WTC11 (cell line): ENCODE data around the gene ZKSCAN7. TPM values are rescaled to one million over a fixed set of nuclear protein-coding genes. Genes with fewer than 3 reads are reported as not detected.
A peak's percentile ranks its signal among the peaks of the same experiment; 100 is the strongest.
"Not testable (repeated sequence)": the region's sequence is repeated elsewhere in the genome, so short reads cannot be mapped to it uniquely, and the experiment has no call there.

Source experiments
- ATAC-seq: fragments of 200-7000 bp; cut with Tn5 transposase; 2 replicates; pipeline ENCODE4 v1.10.0; 2021; ENCODE audit warnings: mild to moderate bottlenecking, moderate library complexity
- CTCF ChIA-PET: fragments of 300-600 bp; sonication (Branson Sonifier 250); formaldehyde crosslinking; loops from one replicate; lab custom pipeline; 2021; ENCODE audit warnings: antibody characterized with exemption; lab: Charles Lee
- POLR2A ChIA-PET: fragments of 350-600 bp; sonication (Branson Sonifier 250); formaldehyde crosslinking; loops from one replicate; lab custom pipeline; 2021; ENCODE audit warnings: antibody characterized with exemption; lab: Charles Lee
- DNase-seq: peaks from one replicate; pipeline ENCODE4 v3.0.0; 2021; ENCODE audit warnings: low spot score
- H3K27ac Mint-ChIP-seq: 2 replicates; pipeline ENCODE4 v1.8.0; 2021; ENCODE audit warnings: mixed read lengths
- H3K27me3 Mint-ChIP-seq: 2 replicates; pipeline ENCODE4 v1.8.0; 2021; ENCODE audit warnings: low read depth, mild to moderate bottlenecking, moderate library complexity, mixed read lengths
- H3K36me3 Mint-ChIP-seq: 2 replicates; pipeline ENCODE4 v1.8.0; 2021; ENCODE audit warnings: mixed read lengths
- H3K4me1 Mint-ChIP-seq: 2 replicates; pipeline ENCODE4 v1.8.0; 2022; ENCODE audit warnings: mixed read lengths
- H3K4me3 Mint-ChIP-seq: 2 replicates; pipeline ENCODE4 v1.8.0; 2021; ENCODE audit warnings: mild to moderate bottlenecking, moderate library complexity, mixed read lengths
- H3K9me3 Mint-ChIP-seq: 2 replicates; pipeline ENCODE4 v1.8.0; 2021; ENCODE audit warnings: mixed read lengths
- CREB1 ChIP-seq: sonication (generic); formaldehyde crosslinking; IDR thresholded peaks from 2 replicates; pipeline ENCODE4 v1.8.0; 2023; ENCODE audit warnings: mild to moderate bottlenecking, missing genetic modification reagents
- ETV6 ChIP-seq: sonication (generic); formaldehyde crosslinking; IDR thresholded peaks from 2 replicates; pipeline ENCODE4 v1.8.1; 2022; ENCODE audit warnings: mild to moderate bottlenecking, missing genetic modification reagents
- GRHL2 ChIP-seq: fragments of 250-450 bp; sonication (Bioruptor Pico); IDR thresholded peaks from 2 replicates; pipeline ENCODE4 v1.8.0; 2022; ENCODE audit warnings: mild to moderate bottlenecking, moderate library complexity; ENCODE audit not compliant: insufficient replicate concordance, severe bottlenecking
- HMGA2 ChIP-seq: fragments of 250-450 bp; sonication (Bioruptor Pico); IDR thresholded peaks from 2 replicates; pipeline ENCODE4 v1.4.0; 2021; ENCODE audit warnings: mild to moderate bottlenecking, moderate library complexity
- HMGXB4 ChIP-seq: sonication (generic); formaldehyde crosslinking; IDR thresholded peaks from 2 replicates; pipeline ENCODE4 v1.8.1; 2023; ENCODE audit warnings: mild to moderate bottlenecking, moderate library complexity, missing genetic modification reagents
- JAZF1 ChIP-seq: fragments of 250-450 bp; sonication (Bioruptor Pico); IDR thresholded peaks from 2 replicates; pipeline ENCODE4 v1.9.0; 2021; ENCODE audit warnings: moderate library complexity, mild to moderate bottlenecking, inconsistent platforms
- KAT7 ChIP-seq: sonication (generic); formaldehyde crosslinking; IDR thresholded peaks from 2 replicates; pipeline ENCODE4 v1.8.1; 2023; ENCODE audit warnings: missing genetic modification reagents, mild to moderate bottlenecking, borderline replicate concordance
- MLX ChIP-seq: sonication (generic); formaldehyde crosslinking; IDR thresholded peaks from 2 replicates; pipeline ENCODE4 v1.8.1; 2023; ENCODE audit warnings: mild to moderate bottlenecking, missing genetic modification reagents, moderate library complexity
- NFYB ChIP-seq: sonication (generic); formaldehyde crosslinking; conservative IDR thresholded peaks from 2 replicates; pipeline ENCODE4 v1.8.0; 2022; ENCODE audit warnings: low read depth, missing genetic modification reagents
- NR1H2 ChIP-seq: sonication (generic); formaldehyde crosslinking; IDR thresholded peaks from 2 replicates; pipeline ENCODE4 v1.9.0; 2021; ENCODE audit warnings: mild to moderate bottlenecking, moderate library complexity, missing genetic modification reagents
- RELA ChIP-seq: sonication (generic); formaldehyde crosslinking; IDR thresholded peaks from 2 replicates; pipeline ENCODE4 v1.8.1; 2022; ENCODE audit warnings: missing genetic modification reagents, mild to moderate bottlenecking, borderline replicate concordance
- SOX15 ChIP-seq: fragments of 250-450 bp; sonication (Bioruptor Pico); IDR thresholded peaks from 2 replicates; pipeline ENCODE4 v1.9.0; 2021; ENCODE audit warnings: mild to moderate bottlenecking
- SP1 ChIP-seq: sonication (generic); formaldehyde crosslinking; conservative IDR thresholded peaks from 2 replicates; pipeline ENCODE4 v1.8.1; 2022; ENCODE audit warnings: missing genetic modification reagents
- ZNF281 ChIP-seq: sonication (generic); formaldehyde crosslinking; IDR thresholded peaks from 2 replicates; pipeline ENCODE4 v1.8.0; 2023; ENCODE audit warnings: mild to moderate bottlenecking, missing genetic modification reagents
- ZNF396 ChIP-seq: fragments of 250-450 bp; sonication (Bioruptor Pico); IDR thresholded peaks from 2 replicates; pipeline ENCODE4 v1.8.0; 2021; ENCODE audit warnings: mild to moderate bottlenecking, moderate library complexity, borderline replicate concordance
- ZNF671 ChIP-seq: fragments of 250-450 bp; sonication (Bioruptor Pico); IDR thresholded peaks from 2 replicates; pipeline ENCODE4 v1.8.0; 2021; ENCODE audit warnings: mild to moderate bottlenecking
- total RNA-seq: library from RNA; stranded (reverse); gene quantifications from 3 replicates; pipeline ENCODE4 v1.2.3, GENCODE V29; 2021
- TF ChIP-seq, protein P1 (sequence below): sonication (generic); formaldehyde crosslinking; IDR thresholded peaks from 2 replicates; pipeline ENCODE4 v1.8.1; 2022; ENCODE audit warnings: mild to moderate bottlenecking, moderate library complexity, missing genetic modification reagents
- TF ChIP-seq, protein P2 (sequence below): sonication (generic); formaldehyde crosslinking; IDR thresholded peaks from 2 replicates; pipeline ENCODE4 v1.8.0; 2022; ENCODE audit warnings: mild to moderate bottlenecking, missing genetic modification reagents
- TF ChIP-seq, protein P3 (sequence below): sonication (generic); formaldehyde crosslinking; IDR thresholded peaks from 2 replicates; pipeline ENCODE4 v1.8.0; 2022; ENCODE audit warnings: mild to moderate bottlenecking, missing genetic modification reagents

ZKSCAN7 gene
- total RNA-seq, 1 experiment from 2014 or later = 9.4 TPM

- Mint-ChIP-seq H3K9me3 (no peaks in the 10 kb centered on the region), H3K27ac (no peak overlapping the region), H3K4me1 (no peaks in the 10 kb centered on the region), H3K27me3 (peaks cover 41% of the 10 kb centered on the region), H3K4me3 (no peak overlapping the region), H3K36me3 (no peaks in the 10 kb centered on the region)
- DNase-seq (no peak), ATAC-seq (no peak)
- ChIA-PET CTCF (interaction anchor here (0.6 to 0.7 kb wide), 2 partner anchors 87 to 382 kb away, joined by 3 read pairs; no protein-coding TSS in a partner anchor), POLR2A (no interaction called here)
- TF ChIP-seq SOX15 (CRISPR knock-in tag) (no peak), NR1H2 (CRISPR knock-in tag) (no peak), ZNF396 (no peak)
Measured at GRCh38 chr3:44530911-44531310, 24.1 kb upstream of the ZKSCAN7 start.

DNA sequence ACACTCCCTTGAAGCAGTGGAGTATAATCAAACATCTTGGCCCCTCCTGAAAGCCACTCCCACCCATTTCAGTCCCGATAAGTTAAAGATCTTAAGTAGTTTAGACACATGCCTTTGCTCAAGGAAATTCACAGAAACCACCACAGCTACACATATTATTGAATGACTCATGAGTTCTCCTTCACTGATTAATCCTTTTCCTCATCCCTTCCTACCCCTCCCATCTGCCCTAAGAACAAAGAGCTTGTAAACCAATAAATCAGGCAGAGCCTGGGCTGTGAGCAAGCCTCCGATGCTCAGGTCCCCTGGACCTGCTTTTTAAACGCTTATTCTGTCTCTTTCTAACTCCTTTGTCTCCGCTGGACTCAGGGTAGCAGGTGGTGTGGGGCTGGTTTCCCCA, 20.3 kb upstream of the ZKSCAN7 start:
- POLR2A ChIA-PET, ATAC-seq, H3K27ac Mint-ChIP-seq, H3K9me3 Mint-ChIP-seq, H3K4me3 Mint-ChIP-seq, CTCF ChIA-PET, DNase-seq, H3K4me1 Mint-ChIP-seq, H3K36me3 Mint-ChIP-seq: not testable (repeated sequence)
- peaks cover 53% of the 10 kb centered on the region for H3K27me3 Mint-ChIP-seq

- ChIA-PET CTCF (no interaction called here), POLR2A (no interaction called here)
- Mint-ChIP-seq H3K4me1 (no peaks in the 10 kb centered on the region), H3K9me3 (no peaks in the 10 kb centered on the region), H3K27ac (no peak overlapping the region), H3K36me3 (no peaks in the 10 kb centered on the region), H3K27me3 (peaks cover 54% of the 10 kb centered on the region), H3K4me3 (no peak overlapping the region)
- ATAC-seq = no peak
- TF ChIP-seq RELA (CRISPR knock-in tag) (no peak), CREB1 (CRISPR knock-in tag) (no peak), KAT7 (no peak), SP1 (CRISPR knock-in tag) (no peak), JAZF1 (CRISPR knock-in tag) (no peak), ZNF671 (CRISPR knock-in tag) (no peak), ETV6 (CRISPR knock-in tag) (no peak)
- TF ChIP-seq, protein P1, sequence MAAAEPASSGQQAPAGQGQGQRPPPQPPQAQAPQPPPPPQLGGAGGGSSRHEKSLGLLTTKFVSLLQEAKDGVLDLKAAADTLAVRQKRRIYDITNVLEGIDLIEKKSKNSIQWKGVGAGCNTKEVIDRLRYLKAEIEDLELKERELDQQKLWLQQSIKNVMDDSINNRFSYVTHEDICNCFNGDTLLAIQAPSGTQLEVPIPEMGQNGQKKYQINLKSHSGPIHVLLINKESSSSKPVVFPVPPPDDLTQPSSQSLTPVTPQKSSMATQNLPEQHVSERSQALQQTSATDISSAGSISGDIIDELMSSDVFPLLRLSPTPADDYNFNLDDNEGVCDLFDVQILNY (CRISPR knock-in tag) = no peak
- TF ChIP-seq, all 79 proteins: peak for 0
- no peak for DNase-seq
Measured at GRCh38 chr3:44535364-44535763, 19.6 kb upstream of the ZKSCAN7 start.

DNA sequence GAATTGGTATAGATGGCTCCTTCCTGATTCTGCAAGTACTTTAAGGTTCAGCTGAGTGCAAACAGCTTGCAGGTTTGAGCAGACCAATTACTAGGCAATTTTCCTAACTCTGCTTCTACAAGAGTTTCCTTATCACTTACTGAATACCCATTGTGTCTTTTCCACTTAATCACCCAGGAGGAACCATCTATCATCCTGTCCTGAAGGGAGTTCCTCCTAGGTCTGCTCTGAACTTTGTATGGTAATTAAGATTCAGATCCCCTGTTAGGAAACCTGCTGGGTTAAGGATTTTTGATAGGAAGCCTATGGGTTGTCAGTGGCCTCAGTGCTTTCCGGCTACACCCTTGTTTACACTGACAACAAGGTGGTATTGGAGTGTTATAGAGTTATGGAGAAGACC, 10.2 kb upstream of the ZKSCAN7 start:
- H3K4me3 Mint-ChIP-seq, POLR2A ChIA-PET, H3K36me3 Mint-ChIP-seq, H3K27ac Mint-ChIP-seq, DNase-seq, CTCF ChIA-PET, H3K4me1 Mint-ChIP-seq, ATAC-seq: not testable (repeated sequence)
- Mint-ChIP-seq H3K27me3 (peaks cover 85% of the 10 kb centered on the region), H3K9me3 (peaks cover 14% of the 10 kb centered on the region)

DNA sequence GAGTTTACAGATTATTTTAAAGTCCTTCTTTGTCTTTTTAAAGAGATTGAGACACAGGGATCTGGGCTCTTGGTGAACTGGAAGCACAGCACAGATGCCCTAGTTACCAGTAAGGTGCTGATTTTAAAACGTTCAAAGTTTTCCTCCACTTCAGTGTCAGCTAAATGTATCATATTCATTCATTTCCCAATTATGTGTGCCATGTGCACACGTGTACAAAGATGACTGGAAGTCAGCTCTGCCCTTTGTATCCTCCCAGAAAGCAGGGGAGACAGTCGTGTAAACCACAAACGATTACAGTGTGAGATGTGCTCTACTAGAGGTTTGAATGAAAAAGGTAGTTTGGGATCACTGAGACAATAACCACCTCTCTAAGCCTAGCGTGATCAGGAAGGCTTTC, 730 bp downstream of the ZKSCAN7 start:
- Mint-ChIP-seq H3K36me3 (peaks cover 35% of the 10 kb centered on the region), H3K4me1 (peaks cover 17% of the 10 kb centered on the region), H3K9me3 (peaks cover 20% of the 10 kb centered on the region), H3K4me3 (peak overlapping the region; percentile 96), H3K27ac (no peak overlapping the region; the same call in none of the 2 replicates), H3K27me3 (peaks cover 46% of the 10 kb centered on the region)
- no peak for ATAC-seq
- ChIA-PET POLR2A (no interaction called here), CTCF (interaction anchor here (1.8 kb wide), 1 partner anchor 23 kb away, joined by 4 read pairs; no protein-coding TSS in a partner anchor)
- no peak for DNase-seq
- TF ChIP-seq NFYB (CRISPR knock-in tag) = no peak
- TF ChIP-seq MLX = no peak
- TF ChIP-seq ZNF671 (CRISPR knock-in tag) = no peak
- TF ChIP-seq, protein P2, sequence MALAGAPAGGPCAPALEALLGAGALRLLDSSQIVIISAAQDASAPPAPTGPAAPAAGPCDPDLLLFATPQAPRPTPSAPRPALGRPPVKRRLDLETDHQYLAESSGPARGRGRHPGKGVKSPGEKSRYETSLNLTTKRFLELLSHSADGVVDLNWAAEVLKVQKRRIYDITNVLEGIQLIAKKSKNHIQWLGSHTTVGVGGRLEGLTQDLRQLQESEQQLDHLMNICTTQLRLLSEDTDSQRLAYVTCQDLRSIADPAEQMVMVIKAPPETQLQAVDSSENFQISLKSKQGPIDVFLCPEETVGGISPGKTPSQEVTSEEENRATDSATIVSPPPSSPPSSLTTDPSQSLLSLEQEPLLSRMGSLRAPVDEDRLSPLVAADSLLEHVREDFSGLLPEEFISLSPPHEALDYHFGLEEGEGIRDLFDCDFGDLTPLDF (CRISPR knock-in tag) = no peak
- TF ChIP-seq, protein P3, sequence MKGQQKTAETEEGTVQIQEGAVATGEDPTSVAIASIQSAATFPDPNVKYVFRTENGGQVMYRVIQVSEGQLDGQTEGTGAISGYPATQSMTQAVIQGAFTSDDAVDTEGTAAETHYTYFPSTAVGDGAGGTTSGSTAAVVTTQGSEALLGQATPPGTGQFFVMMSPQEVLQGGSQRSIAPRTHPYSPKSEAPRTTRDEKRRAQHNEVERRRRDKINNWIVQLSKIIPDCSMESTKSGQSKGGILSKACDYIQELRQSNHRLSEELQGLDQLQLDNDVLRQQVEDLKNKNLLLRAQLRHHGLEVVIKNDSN (CRISPR knock-in tag) = no peak
- no peak for TF ChIP-seq HMGA2
- TF ChIP-seq ZNF281 (CRISPR knock-in tag) = no peak
- no peak for TF ChIP-seq GRHL2
- no peak for TF ChIP-seq HMGXB4 (CRISPR knock-in tag)
